Vagina (tissue), 2 donors: ENCODE data around the gene ELP5.

ENCODE experiments used
- CTCF ChIP-seq, 3 experiments: fragments of 450-650 bp in 2 of 3; fragments of 200-600 bp in 1 of 3; sonication (generic) in 1 of 3; IDR thresholded peaks; one replicate each; pipeline ENCODE4 v1.5.1; 2017 to 2019; ENCODE audit warnings: antibody characterized with exemption in 3 of 3, mild to moderate bottlenecking in 2 of 3, moderate library complexity in 2 of 3
- POLR2A ChIP-seq, 2 donors: fragments of 450-650 bp; IDR thresholded peaks; one replicate each; pipeline ENCODE4 v1.6.1; 2017; ENCODE audit warnings: antibody characterized with exemption in 2 of 2, mild to moderate bottlenecking in 2 of 2, moderate library complexity in 2 of 2

- TF ChIP-seq CTCF (IDR thresholded peaks at IDR 0.05) (peak in 1 of 3 experiments; percentile 16), POLR2A (IDR thresholded peaks at IDR 0.05) (no peak)
Observed at GRCh38 chr17:7213895-7214299, 38.1 kb upstream of the ELP5 start.
